GM15510 (cell line): ENCODE results near the gene OOSP4A.

Source experiments
- POLR2A ChIP-seq: IDR thresholded peaks from 3 replicates; pipeline ENCODE4 v1.6.1; 2011; ENCODE audit warnings: borderline replicate concordance; ENCODE audit not compliant: insufficient read length; ENCODE audit errors: extremely low read depth

OOSP4A gene

GRCh38 chr11:59965424-59965823 is 1.6 kb downstream of the OOSP4A start:
- TF ChIP-seq POLR2A = no peak

GRCh38 chr11:59966201-59966600 is 2.4 kb downstream of the OOSP4A start:
- TF ChIP-seq POLR2A = no peak

GRCh38 chr11:59967677-59968394 is 4.0 kb downstream of the OOSP4A start:
- TF ChIP-seq POLR2A = no peak

- no peak for TF ChIP-seq POLR2A
Measured at GRCh38 chr11:59968395-59968783, 4.6 kb downstream of the OOSP4A start.

GRCh38 chr11:59973097-59973496 is 9.3 kb downstream of the OOSP4A start:
- TF ChIP-seq POLR2A = no peak

GRCh38 chr11:59981106-59981770 is 17.4 kb downstream of the OOSP4A start:
- TF ChIP-seq POLR2A = no peak

GRCh38 chr11:59983212-59983611 is 19.4 kb downstream of the OOSP4A start:
- TF ChIP-seq POLR2A = no peak

- TF ChIP-seq POLR2A = no peak
Measured at GRCh38 chr11:59984368-59984767, 20.5 kb downstream of the OOSP4A start.

- TF ChIP-seq POLR2A = no peak
Measured at GRCh38 chr11:59990421-59990820, 26.6 kb downstream of the OOSP4A start.

GRCh38 chr11:59992425-59992824 is 28.6 kb downstream of the OOSP4A start:
- TF ChIP-seq POLR2A = no peak

GRCh38 chr11:59997800-59998199 is 34.0 kb downstream of the OOSP4A start:
- no peak for TF ChIP-seq POLR2A

GRCh38 chr11:59999691-60000090 is 35.9 kb downstream of the OOSP4A start:
- no peak for TF ChIP-seq POLR2A

GRCh38 chr11:60003729-60004128 is 39.9 kb downstream of the OOSP4A start:
- no peak for TF ChIP-seq POLR2A

GRCh38 chr11:60005360-60005759 is 41.5 kb downstream of the OOSP4A start:
- no peak for TF ChIP-seq POLR2A

- TF ChIP-seq POLR2A = no peak
Measured at GRCh38 chr11:60016881-60017280, 53.0 kb downstream of the OOSP4A start, which contains the start of gene OOSP4B. TSS of gene OOSP4B (plus strand) at chr11:60017181.

GRCh38 chr11:60018058-60018457 is 54.2 kb downstream of the OOSP4A start:
- TF ChIP-seq POLR2A = no peak
